Lung (tissue), 12 donors: Measurements from ENCODE around the gene HSD11B1L. TPM values are rescaled to one million over a fixed set of nuclear protein-coding genes. Genes with fewer than 3 reads are reported as not detected.

Experiments used
- ATAC-seq: fragments of 200-7000 bp; cut with Tn5 transposase; one replicate; pipeline ENCODE4 v1.9.1; 2020; ENCODE audit warnings: moderate number of reproducible peaks; ENCODE audit not compliant: insufficient read depth, low FRiP score
- DNase-seq, 3 donors: peaks; one replicate each; pipeline ENCODE4 v3.0.0-alpha.2; 2013 to 2017
- H3K27ac ChIP-seq, 2 donors: one replicate each; pipeline ENCODE4 v1.5.1; 2013; ENCODE audit warnings: mild to moderate bottlenecking in 2 of 2, moderate library complexity in 2 of 2, control low read depth in 1 of 2, inconsistent platforms in 1 of 2, low read depth in 1 of 2, low read length in 1 of 2
- H3K27me3 ChIP-seq, 3 donors: one replicate each; pipeline ENCODE4 v1.5.1; 2013; ENCODE audit warnings: low read length in 2 of 3; ENCODE audit not compliant: control insufficient read depth in 3 of 3, insufficient read depth in 3 of 3
- H3K36me3 ChIP-seq, 4 donors: one replicate each; pipeline ENCODE4 v1.5.1; 2013; ENCODE audit warnings: low read length in 4 of 4, mild to moderate bottlenecking in 1 of 4, moderate library complexity in 1 of 4; ENCODE audit not compliant: control insufficient read depth in 4 of 4, insufficient read depth in 4 of 4
- H3K4me1 ChIP-seq, 5 donors: one replicate each; pipeline ENCODE4 v1.5.1; 2013; ENCODE audit warnings: low read length in 5 of 5, mild to moderate bottlenecking in 2 of 5, moderate library complexity in 1 of 5; ENCODE audit not compliant: control insufficient read depth in 5 of 5, insufficient read depth in 5 of 5
- H3K4me3 ChIP-seq: one replicate; pipeline ENCODE4 v1.5.1; 2013; ENCODE audit warnings: mild to moderate bottlenecking, control low read depth, moderate library complexity
- H3K9ac ChIP-seq, 2 donors: one replicate each; pipeline ENCODE4 v1.5.1; 2013; ENCODE audit warnings: low read length in 2 of 2, control low read depth in 1 of 2; ENCODE audit not compliant: insufficient read depth in 1 of 2
- H3K9me3 ChIP-seq, 4 donors: one replicate each; pipeline ENCODE4 v1.5.1; 2013; ENCODE audit warnings: low read length in 3 of 4, mild to moderate bottlenecking in 1 of 4, moderate library complexity in 1 of 4; ENCODE audit not compliant: control insufficient read depth in 4 of 4, insufficient read depth in 3 of 4
- CTCF ChIP-seq: IDR thresholded peaks from 2 replicates; pipeline ENCODE4 v1.5.1; 2012; ENCODE audit warnings: mild to moderate bottlenecking; ENCODE audit errors: control extremely low read depth, extremely low read depth
- WGBS, 2 donors: extraction: QIAGEN DNeasy Blood & Tissue Kit; methylation state at CpG; one replicate each; pipeline ENCODE4 v1.1.7; 2013; 5-methylcytosine and 5-hydroxymethylcytosine counted together
- polyA plus RNA-seq, 2 donors: library from polyadenylated mRNA; stranded (reverse); fragments of 200-250 nt; gene quantifications; one replicate each; pipeline ENCODE4 v1.2.1, GENCODE V29; 2013
- total RNA-seq, 2 donors: library from RNA; depleted of rRNA in 1 of 2; stranded (reverse); fragments of >200 nt in 1 of 2; gene quantifications; one replicate each; pipeline ENCODE4 v1.2.1, GENCODE V29; 2014 to 2021
- donor health status: control.
- donor health status: control.
- donor health status: Bipolar disorder and iron deficiency.
- donor health status: healthy.
- donor health status: DM: yes; HTN: yes; CAD: no.

HSD11B1L gene
- total and polyA plus RNA-seq, 4 donors: 7.5 to 12.2 (median 9.2) TPM

DNA sequence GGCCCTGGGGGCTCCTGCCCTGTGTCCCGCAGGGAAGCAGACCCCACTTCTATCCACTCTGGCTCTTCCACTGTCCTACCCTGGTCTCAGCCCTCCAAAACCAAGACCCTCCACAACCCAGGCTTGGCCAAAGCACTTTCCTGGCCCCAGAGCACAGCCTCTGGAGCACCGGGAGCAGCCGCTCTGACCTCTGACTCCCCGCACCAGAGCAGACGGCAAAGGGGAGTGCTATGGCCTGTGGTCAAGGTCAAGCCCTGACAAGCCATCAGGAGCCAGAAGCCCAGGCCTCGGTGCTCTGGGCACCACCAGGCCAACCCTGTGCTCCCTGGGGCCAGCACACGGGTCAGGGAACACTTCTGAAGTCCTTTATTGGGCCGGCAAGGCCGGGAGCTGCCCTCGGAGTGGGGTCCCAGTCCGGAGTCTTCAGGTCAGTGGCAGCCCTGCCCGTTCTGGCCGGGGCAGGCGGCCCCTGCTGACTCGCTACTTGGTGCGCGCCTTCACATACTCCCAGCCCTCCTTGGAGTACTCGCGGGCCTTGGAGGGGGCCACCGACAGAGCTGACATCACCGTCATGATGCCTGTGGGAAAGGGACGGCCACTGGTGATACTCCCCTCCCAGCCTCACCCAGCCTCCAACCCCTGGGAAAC lies 2.6 kb upstream of the HSD11B1L start:
- peaks cover 0 to 11% (median 6%) of the 10 kb centered on the region in 5 donors for H3K4me1 ChIP-seq
- H3K36me3 ChIP-seq: peaks cover 0 to 7% (median 0%) of the 10 kb centered on the region in 4 donors
- DNase-seq (no peak), ATAC-seq (no peak)
- H3K27ac ChIP-seq: no peak overlapping the region
- TF ChIP-seq CTCF: no peak
- H3K9ac ChIP-seq: no peak overlapping the region
- 94% methylated on average over 22 of the region's 22 CpGs for WGBS, 2 donors
- no peaks in the 10 kb centered on the region for H3K27me3 ChIP-seq
- H3K4me3 ChIP-seq: no peak overlapping the region
- H3K9me3 ChIP-seq: no peaks in the 10 kb centered on the region

GRCh38 chr19:5679289-5680083 lies 1.3 kb upstream of the HSD11B1L start:
- H3K9ac ChIP-seq: peak overlapping the region; percentile 66 to 80
- ATAC-seq (no peak), DNase-seq (no peak)
- no peak for TF ChIP-seq CTCF
- H3K4me3 ChIP-seq: peak overlapping the region; percentile 90
- peak overlapping the region; percentile 78 to 92 for H3K27ac ChIP-seq
- WGBS, 2 donors: 26 to 28% methylated on average over 26 of the region's 26 CpGs
- no peaks in the 10 kb centered on the region for H3K27me3 ChIP-seq
- H3K36me3 ChIP-seq: peaks cover 0 to 7% (median 0%) of the 10 kb centered on the region in 4 donors
- H3K9me3 ChIP-seq: no peaks in the 10 kb centered on the region
- peaks cover 0 to 11% (median 6%) of the 10 kb centered on the region in 5 donors for H3K4me1 ChIP-seq

- no peak for TF ChIP-seq CTCF
- Histone ChIP-seq H3K36me3 (peaks cover 0 to 7% (median 0%) of the 10 kb centered on the region in 4 donors), H3K27me3 (no peaks in the 10 kb centered on the region), H3K27ac (peak overlapping the region; percentile 78 to 92), H3K4me1 (peaks cover 0 to 11% (median 6%) of the 10 kb centered on the region in 5 donors), H3K9ac (peak overlapping the region; percentile 66 to 80), H3K9me3 (no peaks in the 10 kb centered on the region), H3K4me3 (peak overlapping the region; percentile 90)
- WGBS, 2 donors: 0% methylated on average over 23 of the region's 23 CpGs
- ATAC-seq: peak; percentile 3
- peak in 1 of 3 donors; percentile 25 for DNase-seq
These were observed 767 bp upstream of the HSD11B1L start for GRCh38 chr19:5680084-5680436.
